PC-9 (cell line): ENCODE measurements around the gene MAMDC4. TPM values are rescaled to one million over a fixed set of nuclear protein-coding genes. Genes with fewer than 3 reads are reported as not detected.
A peak's percentile ranks its signal among the peaks of the same experiment; 100 is the strongest.

Source experiments
- BruUV-seq: library from RNA; stranded (reverse); fragments of 400-500 nt; replicated peaks from 2 replicates; lab custom pipeline; 2021; lab: Mats Ljungman, UMichigan
- CTCF ChIA-PET: fragments of 300-600 bp; sonication (Branson Sonifier 250); formaldehyde crosslinking; loops from one replicate; lab custom pipeline; 2022; ENCODE audit warnings: antibody characterized with exemption; lab: Charles Lee
- POLR2A ChIA-PET: fragments of 300-600 bp; sonication (Branson Sonifier 250); formaldehyde crosslinking; loops from one replicate; lab custom pipeline; 2022; ENCODE audit warnings: antibody characterized with exemption; ENCODE audit not compliant: unreplicated experiment; lab: Charles Lee
- DNase-seq, 2 experiments: peaks; one replicate each; pipeline versions ENCODE4 v3.0.0 to v3.0.0-alpha.2; 2015 to 2022; ENCODE audit warnings: mixed read lengths in 1 of 2
- H2AFZ ChIP-seq: fragments of 200-600 bp; sonication (generic); 2 replicates; pipeline ENCODE4 v1.8.1; 2017; ENCODE audit warnings: antibody characterized with exemption
- H3F3A ChIP-seq: fragments of 200-600 bp; sonication (generic); 2 replicates; pipeline ENCODE4 v1.8.1; 2017; ENCODE audit warnings: antibody characterized with exemption, mild to moderate bottlenecking, low read depth; ENCODE audit not compliant: insufficient read depth
- H3K27ac ChIP-seq: fragments of 200-600 bp; sonication (generic); 2 replicates; pipeline ENCODE4 v1.6.1; 2016; ENCODE audit warnings: mixed run types
- H3K27me3 ChIP-seq: fragments of 200-600 bp; sonication (generic); 2 replicates; pipeline ENCODE4 v1.6.1; 2016; ENCODE audit warnings: low read depth, mixed run types; ENCODE audit not compliant: insufficient read depth
- H3K36me3 ChIP-seq: fragments of 200-600 bp; sonication (generic); 2 replicates; pipeline ENCODE4 v1.6.1; 2016; ENCODE audit warnings: low read depth, mixed run types
- H3K4me1 ChIP-seq: fragments of 200-600 bp; sonication (generic); replicated peaks from 2 replicates; pipeline ENCODE4 v1.6.1; 2016; ENCODE audit warnings: mixed run types; ENCODE audit not compliant: insufficient read depth
- H3K4me2 ChIP-seq: fragments of 200-600 bp; sonication (generic); 2 replicates; pipeline ENCODE4 v1.6.1; 2017; ENCODE audit warnings: mixed run types
- H3K4me3 ChIP-seq: fragments of 200-600 bp; sonication (generic); 2 replicates; pipeline ENCODE4 v1.6.1; 2016; ENCODE audit warnings: mixed run types
- H3K79me2 ChIP-seq: fragments of 200-600 bp; sonication (generic); 2 replicates; pipeline ENCODE4 v1.6.1; 2017; ENCODE audit warnings: low read depth, mixed run types
- H3K9me2 ChIP-seq: fragments of 200-600 bp; sonication (generic); 2 replicates; pipeline ENCODE4 v1.8.1; 2017; ENCODE audit warnings: mild to moderate bottlenecking; ENCODE audit not compliant: insufficient read depth
- H3K9me3 ChIP-seq: fragments of 200-600 bp; sonication (generic); 2 replicates; pipeline ENCODE4 v1.8.1; 2016; ENCODE audit warnings: low read depth; ENCODE audit not compliant: insufficient read depth
- H4K20me1 ChIP-seq: fragments of 200-600 bp; sonication (generic); 2 replicates; pipeline ENCODE4 v1.8.1; 2017; ENCODE audit not compliant: insufficient read depth
- CTCF ChIP-seq: fragments of 200-600 bp; sonication (generic); conservative IDR thresholded peaks from 2 replicates; pipeline ENCODE4 v1.6.1; 2017; ENCODE audit warnings: mixed run types, antibody characterized with exemption, mild to moderate bottlenecking, moderate library complexity
- EZH2 ChIP-seq: fragments of 200-600 bp; sonication (generic); IDR thresholded peaks from 2 replicates; pipeline ENCODE4 v1.8.0; 2017; ENCODE audit warnings: antibody characterized with exemption, low read depth
- intact Hi-C: fragments of 100-400 bp; cut with micrococcal nuclease; formaldehyde crosslinking; loops from one replicate; pipeline ENCODE4 v1.10.0; 2022; ENCODE audit not compliant: unreplicated experiment
- total RNA-seq: library from RNA; stranded (reverse); gene quantifications from 2 replicates; pipeline ENCODE4 v1.2.3, GENCODE V29; 2021

The MAMDC4 gene
- total RNA-seq, 1 experiment from 2014 or later, result 9.2 TPM

GRCh38 chr9:136849038-136849959, 2.8 kb upstream of the MAMDC4 start, which contains the start of gene PHPT1:
TSS of gene PHPT1 (plus strand) at chr9:136849409. CDS start at chr9:136849431, 22 bp downstream.
- no TSS peak for BruUV-seq
- H4K20me1 ChIP-seq, result peaks cover 21% of the 10 kb centered on the region
- DNase-seq, result peak; percentile 96 to 99
- no peaks in the 10 kb centered on the region for H3K27me3 ChIP-seq
- H3K4me2 ChIP-seq, result peak within 1 kb of the TSS; percentile 85
- peak within 1 kb of the TSS; percentile 82; the same call in 1 of the 2 replicates for H2AFZ ChIP-seq
- H3K4me1 ChIP-seq, result peaks cover 6% of the 10 kb centered on the region; the same call in 1 of the 2 replicates
- H3K9me2 ChIP-seq, result no peaks in the 10 kb centered on the region
- CTCF ChIA-PET, result interaction anchor here (0.7 kb wide), 1 partner anchor 86 kb away, joined by 4 read pairs; no protein-coding TSS in a partner anchor
- H3K27ac ChIP-seq, result peak within 1 kb of the TSS; percentile 80
- H3K79me2 ChIP-seq, result no peaks in the 10 kb centered on the region
- H3K9me3 ChIP-seq, result no peaks in the 10 kb centered on the region
- TF ChIP-seq CTCF (no peak), EZH2 (no peak)
- no peaks in the 10 kb centered on the region for H3K36me3 ChIP-seq
- peak within 1 kb of the TSS; percentile 87 for H3K4me3 ChIP-seq
- intact Hi-C loops, result loop anchor here (1.0 to 5.0 kb wide), 5 partner anchors 33 to 178 kb away; partner anchors contain the start of genes ABCA2, C8G, CLIC3 and FBXW5
- peaks cover 22% of the 10 kb centered on the region; the same call in 1 of the 2 replicates for H3F3A ChIP-seq
- POLR2A ChIA-PET, result interaction anchor here (0.6 to 0.7 kb wide), 4 partner anchors 12 to 369 kb away, joined by 3 read pairs; partner anchors contain the start of gene MAN1B1

GRCh38 chr9:136849960-136850865, 1.9 kb upstream of the MAMDC4 start:
- Histone ChIP-seq H3K9me2 (no peaks in the 10 kb centered on the region), H3K79me2 (no peaks in the 10 kb centered on the region), H3K4me3 (peak overlapping the region; percentile 87), H3K4me2 (peak overlapping the region; percentile 85), H3K36me3 (no peaks in the 10 kb centered on the region), H3K4me1 (peaks cover 6% of the 10 kb centered on the region; the same call in 1 of the 2 replicates), H4K20me1 (peaks cover 21% of the 10 kb centered on the region), H3F3A (peaks cover 22% of the 10 kb centered on the region; the same call in 1 of the 2 replicates), H3K27me3 (no peaks in the 10 kb centered on the region), H2AFZ (no peak overlapping the region), H3K27ac (no peak overlapping the region), H3K9me3 (no peaks in the 10 kb centered on the region)
- POLR2A ChIA-PET, result no interaction called here
- TF ChIP-seq EZH2 (no peak), CTCF (no peak)
- CTCF ChIA-PET, result no interaction called here
- intact Hi-C loops, result loop anchor here (1.0 to 5.0 kb wide), 5 partner anchors 32 to 177 kb away; partner anchors contain the start of genes ABCA2, C8G, CLIC3 and FBXW5
- TSS peak; percentile 58 for BruUV-seq
- no peak for DNase-seq
